Measurements from ENCODE around the gene TOLLIP.

GRCh38 chr11:1234771-1235305 is 74.6 kb downstream of the TOLLIP start:
- TF ChIP-seq POLR2A (IDR thresholded peaks at IDR 0.05) (no peak), EP300 (IDR thresholded peaks at IDR 0.05) (no peak)
- TF ChIP-seq, protein P1, sequence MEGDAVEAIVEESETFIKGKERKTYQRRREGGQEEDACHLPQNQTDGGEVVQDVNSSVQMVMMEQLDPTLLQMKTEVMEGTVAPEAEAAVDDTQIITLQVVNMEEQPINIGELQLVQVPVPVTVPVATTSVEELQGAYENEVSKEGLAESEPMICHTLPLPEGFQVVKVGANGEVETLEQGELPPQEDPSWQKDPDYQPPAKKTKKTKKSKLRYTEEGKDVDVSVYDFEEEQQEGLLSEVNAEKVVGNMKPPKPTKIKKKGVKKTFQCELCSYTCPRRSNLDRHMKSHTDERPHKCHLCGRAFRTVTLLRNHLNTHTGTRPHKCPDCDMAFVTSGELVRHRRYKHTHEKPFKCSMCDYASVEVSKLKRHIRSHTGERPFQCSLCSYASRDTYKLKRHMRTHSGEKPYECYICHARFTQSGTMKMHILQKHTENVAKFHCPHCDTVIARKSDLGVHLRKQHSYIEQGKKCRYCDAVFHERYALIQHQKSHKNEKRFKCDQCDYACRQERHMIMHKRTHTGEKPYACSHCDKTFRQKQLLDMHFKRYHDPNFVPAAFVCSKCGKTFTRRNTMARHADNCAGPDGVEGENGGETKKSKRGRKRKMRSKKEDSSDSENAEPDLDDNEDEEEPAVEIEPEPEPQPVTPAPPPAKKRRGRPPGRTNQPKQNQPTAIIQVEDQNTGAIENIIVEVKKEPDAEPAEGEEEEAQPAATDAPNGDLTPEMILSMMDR (IDR thresholded peaks at IDR 0.05): no peak

All from stomach (tissue), 4 donors.